Measurements from ENCODE around the gene ARRB1.

- TF ChIP-seq ATF1 (CRISPR knock-in tag; IDR thresholded peaks at IDR 0.05) (no peak), ATF1 (tag; IDR thresholded peaks at IDR 0.05) (no peak; the same call in 1 of the 2 replicates), NRF1 (conservative IDR thresholded peaks at IDR 0.05 in 1 of 2, IDR thresholded peaks at IDR 0.05 in 1 of 2) (no peak), E2F4 (CRISPR knock-in tag; IDR thresholded peaks at IDR 0.05; ENCODE audit: low read depth) (no peak), CTCF (IDR thresholded peaks at IDR 0.05 in 2 of 3, conservative IDR thresholded peaks at IDR 0.05 in 1 of 3; ENCODE audit: insufficient read depth in 2 of 3, low read depth in 1 of 3, low read length in 3 of 3) (no peak), C11orf30 (IDR thresholded peaks at IDR 0.05; ENCODE audit: low read depth) (no peak), L3MBTL2 (IDR thresholded peaks at IDR 0.05) (no peak), CHD1 (IDR thresholded peaks at IDR 0.05; ENCODE audit: low read length) (no peak), XRCC3 (IDR thresholded peaks at IDR 0.05) (no peak), FOXO4 (CRISPR knock-in tag; IDR thresholded peaks at IDR 0.05) (no peak), NCOA2 (IDR thresholded peaks at IDR 0.05; ENCODE audit: partially characterized antibody in 2 of 2) (no peak), ATF2 (CRISPR knock-in tag; IDR thresholded peaks at IDR 0.05) (no peak), CREB1 (IDR thresholded peaks at IDR 0.05) (no peak), CREB1 (CRISPR knock-in tag; IDR thresholded peaks at IDR 0.05) (0 out of 2 replicates have a peak, but pooled peaks have one; percentile 22), CBX2 (IDR thresholded peaks at IDR 0.05; ENCODE audit: insufficient read depth, low read length, poor library complexity, severe bottlenecking) (no peak)
Observed at GRCh38 chr11:75380716-75381420, 29.4 kb upstream of the ARRB1 start.
